Sigmoid colon (tissue), 7 donors: ENCODE measurements around the gene GSG1L. TPM values are rescaled to one million over a fixed set of nuclear protein-coding genes. Genes with fewer than 3 reads are reported as not detected.

Experiments used
- DNase-seq: peaks from one replicate; pipeline ENCODE4 v3.0.0-alpha.2; 2019
- H3K27ac ChIP-seq, 4 donors: fragments of 200-600 bp; sonication (generic); one replicate each; pipeline ENCODE4 v1.5.1; 2016 to 2019; ENCODE audit warnings: mild to moderate bottlenecking in 1 of 4
- H3K27me3 ChIP-seq, 3 donors: fragments of 200-600 bp; sonication (generic); one replicate each; pipeline ENCODE4 v1.5.1; 2019; ENCODE audit warnings: mild to moderate bottlenecking in 1 of 3
- H3K36me3 ChIP-seq, 4 donors: fragments of 200-600 bp; sonication (generic); one replicate each; pipeline ENCODE4 v1.5.1; 2016 to 2019
- H3K4me1 ChIP-seq, 4 donors: fragments of 200-600 bp; sonication (generic); one replicate each; pipeline ENCODE4 v1.5.1; 2017 to 2019
- H3K4me3 ChIP-seq, 4 donors: fragments of 200-600 bp; sonication (generic); one replicate each; pipeline ENCODE4 v1.5.1; 2017 to 2019; ENCODE audit warnings: mild to moderate bottlenecking in 2 of 4, moderate library complexity in 1 of 4
- H3K9me3 ChIP-seq, 4 donors: fragments of 200-600 bp in 3 of 4; sonication (generic) in 3 of 4; one replicate each; pipeline versions ENCODE4 v1.5.1 to v1.6.1; 2013 to 2019
- EP300 ChIP-seq, 4 donors: sonication (generic); formaldehyde crosslinking; IDR thresholded peaks; one replicate each; pipeline ENCODE4 v1.6.1; 2017; ENCODE audit warnings: antibody characterized with exemption in 4 of 4
- POLR2A ChIP-seq, 2 donors: fragments of 450-650 bp; IDR thresholded peaks; one replicate each; pipeline ENCODE4 v1.6.1; 2016; ENCODE audit warnings: antibody characterized with exemption in 2 of 2, mild to moderate bottlenecking in 2 of 2, moderate library complexity in 2 of 2
- POLR2AphosphoS5 ChIP-seq, 4 donors: sonication (generic); formaldehyde crosslinking; IDR thresholded peaks; one replicate each; pipeline ENCODE4 v1.6.1; 2017; ENCODE audit warnings: antibody characterized with exemption in 4 of 4
- WGBS, 2 donors: extraction: QIAGEN DNeasy Blood & Tissue Kit; methylation state at CpG; one replicate each; pipeline ENCODE4 v1.1.7; 2013; 5-methylcytosine and 5-hydroxymethylcytosine counted together
- intact Hi-C: fragments of 100-400 bp; cut with DNase I; formaldehyde crosslinking; loops from one replicate; pipeline ENCODE4 v1.15.1; 2023
- polyA plus RNA-seq, 3 donors: library from polyadenylated mRNA; stranded (reverse); fragments of 200-250 nt; gene quantifications; one replicate each; pipeline ENCODE4 v1.2.3, GENCODE V29; 2013
- total RNA-seq, 4 donors: library from RNA; depleted of rRNA; stranded (reverse); fragments of >200 nt; gene quantifications; one replicate each; pipeline ENCODE4 v1.1.0, GENCODE V29; 2016
- TF ChIP-seq, protein P1 (sequence below), 4 experiments: fragments of 450-650 bp in 3 of 4; fragments of 200-600 bp in 1 of 4; IDR thresholded peaks; one replicate each; pipeline ENCODE4 v1.5.1; 2016 to 2019; ENCODE audit warnings: antibody characterized with exemption in 4 of 4, mild to moderate bottlenecking in 3 of 4, moderate library complexity in 2 of 4
- donor health status: healthy with polysubstance abuse.
- donor health status: Bipolar disorder and iron deficiency.
- donor health status: healthy.

GSG1L gene
- total and polyA plus RNA-seq, 7 donors = 0.25 to 0.66 (median 0.36) TPM; not detected in 2

DNA sequence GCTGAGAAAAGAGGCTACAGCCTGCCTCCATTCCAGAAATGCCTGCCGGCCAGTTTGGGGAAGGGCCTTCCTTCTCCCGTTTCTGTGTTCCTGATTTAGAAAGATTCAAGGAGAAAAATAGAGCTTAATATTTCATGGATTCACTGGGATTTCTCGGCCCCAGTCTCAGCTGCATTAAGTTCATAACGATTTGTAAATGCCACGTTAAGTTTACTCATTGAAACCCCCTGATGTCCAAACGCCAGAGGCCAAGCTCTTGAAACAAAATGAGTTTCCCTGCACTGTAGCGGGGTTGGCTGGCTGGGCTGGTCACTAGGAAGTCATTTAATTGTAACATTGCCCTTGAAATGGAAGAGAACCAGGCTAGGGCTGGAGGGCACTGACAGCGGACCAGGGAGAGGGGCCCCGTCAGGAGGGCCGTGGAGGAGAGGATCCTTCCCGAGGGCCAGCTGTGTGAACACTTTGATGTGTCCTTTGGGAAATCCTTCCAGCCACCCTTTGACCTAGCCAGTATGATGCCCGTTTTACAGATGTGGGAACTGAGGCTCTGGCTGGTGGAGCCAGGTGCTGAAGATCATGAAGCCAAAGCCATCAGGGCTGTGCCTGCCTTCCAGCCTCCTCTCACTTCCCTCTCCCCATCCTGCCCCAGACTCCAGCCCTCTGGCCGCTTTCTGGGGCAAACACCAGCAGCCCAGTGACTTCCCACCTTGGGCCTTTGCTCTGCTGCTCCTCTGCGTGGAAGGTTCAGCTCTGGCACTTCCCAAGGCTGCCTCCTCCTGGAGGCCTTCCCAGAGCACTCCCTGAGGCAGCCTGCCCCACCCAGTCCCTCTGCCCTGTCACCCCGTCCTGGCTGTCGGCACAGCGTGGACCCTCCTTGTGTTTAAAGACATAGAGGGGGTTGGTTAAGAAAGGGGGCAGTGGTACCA is 293.0 kb downstream of the GSG1L start:
- intact Hi-C loops = no loop called here
- H3K36me3 ChIP-seq = peaks cover 0 to 68% (median 27%) of the 10 kb centered on the region in 4 donors
- H3K27me3 ChIP-seq = no peaks in the 10 kb centered on the region
- H3K4me1 ChIP-seq = no peaks in the 10 kb centered on the region
- no peak overlapping the region for H3K27ac ChIP-seq
- WGBS, 2 donors = 91 to 92% methylated on average over 17 of the region's 17 CpGs
- H3K4me3 ChIP-seq = no peak overlapping the region
- TF ChIP-seq POLR2AphosphoS5 (IDR thresholded peaks at IDR 0.05) = no peak
- no peak for TF ChIP-seq EP300 (IDR thresholded peaks at IDR 0.05)
- no peak for TF ChIP-seq POLR2A (IDR thresholded peaks at IDR 0.05)
- TF ChIP-seq, protein P1, sequence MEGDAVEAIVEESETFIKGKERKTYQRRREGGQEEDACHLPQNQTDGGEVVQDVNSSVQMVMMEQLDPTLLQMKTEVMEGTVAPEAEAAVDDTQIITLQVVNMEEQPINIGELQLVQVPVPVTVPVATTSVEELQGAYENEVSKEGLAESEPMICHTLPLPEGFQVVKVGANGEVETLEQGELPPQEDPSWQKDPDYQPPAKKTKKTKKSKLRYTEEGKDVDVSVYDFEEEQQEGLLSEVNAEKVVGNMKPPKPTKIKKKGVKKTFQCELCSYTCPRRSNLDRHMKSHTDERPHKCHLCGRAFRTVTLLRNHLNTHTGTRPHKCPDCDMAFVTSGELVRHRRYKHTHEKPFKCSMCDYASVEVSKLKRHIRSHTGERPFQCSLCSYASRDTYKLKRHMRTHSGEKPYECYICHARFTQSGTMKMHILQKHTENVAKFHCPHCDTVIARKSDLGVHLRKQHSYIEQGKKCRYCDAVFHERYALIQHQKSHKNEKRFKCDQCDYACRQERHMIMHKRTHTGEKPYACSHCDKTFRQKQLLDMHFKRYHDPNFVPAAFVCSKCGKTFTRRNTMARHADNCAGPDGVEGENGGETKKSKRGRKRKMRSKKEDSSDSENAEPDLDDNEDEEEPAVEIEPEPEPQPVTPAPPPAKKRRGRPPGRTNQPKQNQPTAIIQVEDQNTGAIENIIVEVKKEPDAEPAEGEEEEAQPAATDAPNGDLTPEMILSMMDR (IDR thresholded peaks at IDR 0.05) = no peak
- no peak for DNase-seq
- no peaks in the 10 kb centered on the region for H3K9me3 ChIP-seq

DNA sequence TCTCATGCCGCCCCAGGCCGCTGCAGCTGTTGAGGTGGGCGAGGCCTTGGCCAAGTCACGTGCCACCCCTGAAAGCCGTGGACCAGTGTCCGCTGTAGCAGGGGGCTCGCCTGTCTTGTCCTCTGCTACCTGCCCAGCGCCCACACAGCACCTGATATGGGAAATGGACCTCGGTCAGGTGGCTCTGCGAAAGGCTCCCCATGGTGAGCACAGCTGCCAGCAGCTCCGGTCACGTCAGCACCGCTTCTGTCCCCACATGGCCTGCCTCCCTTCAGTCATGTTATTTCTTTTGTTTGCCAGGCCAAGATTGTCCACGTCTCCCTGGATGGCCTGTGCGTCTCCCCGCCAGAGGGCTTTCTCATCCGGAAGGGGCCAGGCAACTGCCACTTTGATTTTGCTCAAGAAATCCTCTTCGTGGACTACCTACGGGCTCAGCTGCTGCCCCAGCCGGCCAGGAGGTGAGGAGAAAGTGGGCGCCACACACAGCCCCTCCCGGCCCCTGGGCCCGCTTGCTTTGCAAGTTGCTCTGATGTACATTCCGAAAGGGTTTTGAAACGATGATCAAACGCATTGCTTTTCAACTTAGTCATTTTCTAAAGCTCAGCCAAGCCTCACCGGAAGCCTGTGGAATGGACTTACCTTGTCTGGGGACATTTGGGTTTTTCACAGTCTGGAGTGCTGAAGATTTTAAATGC is 293.8 kb downstream of the GSG1L start:
- WGBS, 2 donors = 93 to 94% methylated on average over 27 of the region's 27 CpGs
- no peaks in the 10 kb centered on the region for H3K4me1 ChIP-seq

DNA sequence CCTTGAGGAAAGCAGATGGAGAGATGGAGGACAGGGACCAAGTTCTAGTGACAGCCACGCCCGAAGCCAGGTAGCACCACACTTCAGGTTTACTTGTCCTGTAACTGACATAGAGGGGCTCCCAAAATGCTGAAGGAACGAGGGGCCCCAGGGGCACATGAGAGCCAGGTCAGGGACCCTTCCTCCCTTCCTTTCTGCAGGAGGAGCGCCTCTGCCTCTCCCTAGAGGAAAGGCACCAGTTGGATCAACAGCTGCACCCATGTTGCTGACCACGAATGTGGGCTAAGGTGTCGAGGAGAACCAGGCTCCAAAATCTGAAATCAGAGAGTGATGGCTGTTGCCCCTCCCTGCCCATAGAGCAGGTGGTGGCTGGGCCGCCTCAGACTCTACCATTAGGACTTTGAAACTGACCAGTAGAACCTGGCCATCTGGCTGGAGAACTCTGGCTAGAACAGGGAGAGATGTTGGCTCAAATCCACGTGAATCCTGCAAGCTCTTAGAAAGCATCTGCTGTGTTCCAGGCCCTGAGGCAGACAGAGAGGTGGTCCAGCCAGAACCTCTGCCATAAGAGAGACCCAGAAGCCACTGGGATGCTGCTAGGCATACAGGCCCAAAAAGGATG is 294.8 kb downstream of the GSG1L start:
- DNase-seq = no peak
- Histone ChIP-seq H3K27ac (no peak overlapping the region), H3K9me3 (no peaks in the 10 kb centered on the region), H3K36me3 (peaks cover 0 to 72% (median 29%) of the 10 kb centered on the region in 4 donors), H3K4me1 (no peaks in the 10 kb centered on the region), H3K27me3 (no peaks in the 10 kb centered on the region), H3K4me3 (no peak overlapping the region)
- TF ChIP-seq EP300 (IDR thresholded peaks at IDR 0.05) = no peak
- intact Hi-C loops = no loop called here
- WGBS, 2 donors = 88 to 90% methylated on average over 8 of the region's 8 CpGs

More for the DNA sequence above, 293.8 kb downstream of the GSG1L start:
- intact Hi-C loops = no loop called here
- DNase-seq = no peak
- no peaks in the 10 kb centered on the region for H3K27me3 ChIP-seq
- TF ChIP-seq POLR2A (IDR thresholded peaks at IDR 0.05) (no peak), POLR2AphosphoS5 (IDR thresholded peaks at IDR 0.05) (no peak), EP300 (IDR thresholded peaks at IDR 0.05) (no peak)
- TF ChIP-seq, protein P1 (IDR thresholded peaks at IDR 0.05) = no peak
- H3K9me3 ChIP-seq = no peaks in the 10 kb centered on the region
- H3K27ac ChIP-seq = no peak overlapping the region
- peaks cover 0 to 71% (median 25%) of the 10 kb centered on the region in 4 donors for H3K36me3 ChIP-seq
- H3K4me3 ChIP-seq = no peak overlapping the region

DNA sequence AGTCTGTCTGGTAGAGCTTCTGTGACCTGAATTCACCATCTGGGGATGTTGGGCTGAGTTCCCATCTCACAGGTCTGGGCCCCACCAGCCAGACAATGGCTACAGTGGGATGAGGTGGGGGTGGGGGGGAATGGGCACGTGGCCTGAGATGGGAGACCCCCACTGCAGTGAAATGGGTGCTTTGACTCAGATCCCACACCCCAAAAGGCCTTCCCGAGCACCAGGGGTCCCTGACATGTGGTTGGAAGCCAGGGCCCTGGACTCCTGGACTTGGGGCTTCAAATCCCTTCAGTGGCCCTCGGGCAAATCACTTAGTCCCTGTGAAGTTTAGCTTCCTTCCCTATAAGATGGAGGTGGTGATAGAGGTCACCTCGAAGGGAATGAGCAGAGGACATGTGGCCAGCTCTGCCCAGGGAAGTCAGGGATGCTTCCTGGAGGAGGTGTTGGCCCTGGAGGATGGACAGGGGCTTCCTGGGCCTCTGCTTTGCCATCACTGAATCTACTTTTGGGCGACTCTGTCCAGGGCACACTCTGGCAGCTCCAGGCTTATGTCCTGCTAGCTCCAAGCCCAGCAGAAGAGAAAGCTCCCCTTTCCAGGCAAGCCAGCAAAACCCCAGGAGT is 295.4 kb downstream of the GSG1L start:
- 92% methylated on average over 5 of the region's 5 CpGs for WGBS, 2 donors
- peaks cover 0 to 75% (median 31%) of the 10 kb centered on the region in 4 donors for H3K36me3 ChIP-seq
- H3K9me3 ChIP-seq = no peaks in the 10 kb centered on the region
- TF ChIP-seq POLR2AphosphoS5 (IDR thresholded peaks at IDR 0.05) (no peak), EP300 (IDR thresholded peaks at IDR 0.05) (no peak), POLR2A (IDR thresholded peaks at IDR 0.05) (no peak)
- TF ChIP-seq, protein P1 (IDR thresholded peaks at IDR 0.05) = no peak
- no peaks in the 10 kb centered on the region for H3K27me3 ChIP-seq
- H3K27ac ChIP-seq = no peak overlapping the region
- intact Hi-C loops = no loop called here
- H3K4me3 ChIP-seq = no peak overlapping the region
- no peaks in the 10 kb centered on the region for H3K4me1 ChIP-seq
- DNase-seq = no peak
